Measurements from ENCODE around the gene MALRD1.
"Not testable (repeated sequence)": the region's sequence is repeated elsewhere in the genome, so short reads cannot be mapped to it uniquely, and the experiment has no call there.

Gene MALRD1

GRCh38 chr10:19498393-19499290 lies 450.0 kb downstream of the MALRD1 start:
- FAIRE-seq = no peak

- no peak for FAIRE-seq
These were observed 450.7 kb downstream of the MALRD1 start for GRCh38 chr10:19499291-19499770.

- no peak for FAIRE-seq
These were observed 452.4 kb downstream of the MALRD1 start for GRCh38 chr10:19500959-19501358.

GRCh38 chr10:19505320-19506312 lies 457.0 kb downstream of the MALRD1 start:
- no peak for FAIRE-seq

- FAIRE-seq = not testable (repeated sequence)
These were observed 461.6 kb downstream of the MALRD1 start for GRCh38 chr10:19510005-19510732.

- no peak for FAIRE-seq
These were observed 469.5 kb downstream of the MALRD1 start for GRCh38 chr10:19518109-19518508.

GRCh38 chr10:19518632-19519031 lies 470.0 kb downstream of the MALRD1 start:
- no peak for FAIRE-seq

GRCh38 chr10:19531324-19531723 lies 482.7 kb downstream of the MALRD1 start:
- FAIRE-seq = no peak

- FAIRE-seq = no peak
These were observed 483.8 kb downstream of the MALRD1 start for GRCh38 chr10:19532411-19532810.

GRCh38 chr10:19541299-19541698 lies 492.7 kb downstream of the MALRD1 start:
- no peak for FAIRE-seq

GRCh38 chr10:19546224-19546623 lies 497.6 kb downstream of the MALRD1 start:
- FAIRE-seq = no peak

GRCh38 chr10:19549503-19549902 lies 500.9 kb downstream of the MALRD1 start:
- FAIRE-seq = no peak

GRCh38 chr10:19556666-19557065 lies 508.1 kb downstream of the MALRD1 start:
- FAIRE-seq = no peak

- no peak for FAIRE-seq
These were observed 512.6 kb downstream of the MALRD1 start for GRCh38 chr10:19561181-19561580.

GRCh38 chr10:19563388-19564141 lies 515.0 kb downstream of the MALRD1 start:
- FAIRE-seq = no peak

- FAIRE-seq = no peak
These were observed 521.5 kb downstream of the MALRD1 start for GRCh38 chr10:19570120-19570519.

GRCh38 chr10:19570991-19571390 lies 522.4 kb downstream of the MALRD1 start:
- no peak for FAIRE-seq

- no peak for FAIRE-seq
These were observed 523.5 kb downstream of the MALRD1 start for GRCh38 chr10:19572056-19572455.

GRCh38 chr10:19576576-19576975 lies 528.0 kb downstream of the MALRD1 start:
- no peak for FAIRE-seq

GRCh38 chr10:19577381-19577780 lies 528.8 kb downstream of the MALRD1 start:
- no peak for FAIRE-seq

GRCh38 chr10:19577807-19578206 lies 529.2 kb downstream of the MALRD1 start:
- FAIRE-seq = no peak

GRCh38 chr10:19578571-19578970 lies 530.0 kb downstream of the MALRD1 start:
- no peak for FAIRE-seq

Measured in islet of Langerhans (tissue), 1 donor.